K562 (cell line): Measurements from ENCODE around the gene IMPA2.

Source experiments
- CEBPG ChIP-seq, 3 experiments: fragments of 200-800 bp in 1 of 3; sonication (Bioruptor generic) in 1 of 3; sonication (generic) in 1 of 3; formaldehyde crosslinking in 1 of 3; IDR thresholded peaks in 2 of 3; conservative IDR thresholded peaks in 1 of 3; 2 replicates each; pipeline versions ENCODE4 v1.6.1 to v1.8.0; 2016 to 2022; ENCODE audit warnings: missing compliant biosample characterization in 2 of 3, missing genetic modification characterization in 2 of 3, mild to moderate bottlenecking in 1 of 3, missing genetic modification reagents in 1 of 3
- EHMT2 ChIP-seq: fragments of 450-650 bp; IDR thresholded peaks from 2 replicates; pipeline ENCODE4 v1.6.1; 2018; ENCODE audit warnings: antibody characterized with exemption
- EZH2 ChIP-seq: IDR thresholded peaks from 2 replicates; pipeline ENCODE4 v1.6.1; 2012; ENCODE audit warnings: low read depth, mild to moderate bottlenecking, inconsistent platforms, low read length, borderline replicate concordance
- FOXM1 ChIP-seq, 2 experiments: fragments of 450-650 bp in 1 of 2; sonication (generic) in 1 of 2; formaldehyde crosslinking in 1 of 2; IDR thresholded peaks; 2 replicates each; pipeline versions ENCODE4 v1.6.1 to v1.9.0; 2017 to 2022; ENCODE audit warnings: low read depth in 2 of 2, mild to moderate bottlenecking in 2 of 2, missing genetic modification reagents in 1 of 2, moderate library complexity in 1 of 2
- GATA2 ChIP-seq: sonication (generic); formaldehyde crosslinking; IDR thresholded peaks from 2 replicates; pipeline ENCODE4 v1.4.0; 2020; ENCODE audit warnings: mild to moderate bottlenecking, missing genetic modification reagents
- NCOA6 ChIP-seq: fragments of 450-650 bp; IDR thresholded peaks from 2 replicates; pipeline ENCODE4 v1.6.1; 2017; ENCODE audit warnings: mild to moderate bottlenecking
- YY1 ChIP-seq, 3 experiments: IDR thresholded peaks; 2 replicates each; pipeline ENCODE4 v1.6.1; 2011; ENCODE audit warnings: low read length in 2 of 3, mild to moderate bottlenecking in 2 of 3, moderate library complexity in 2 of 3, borderline replicate concordance in 1 of 3, control low read depth in 1 of 3, low read depth in 1 of 3; ENCODE audit not compliant: insufficient read depth in 3 of 3, insufficient replicate concordance in 2 of 3, control insufficient read depth in 1 of 3, insufficient read length in 1 of 3; ENCODE audit errors: extremely low read depth in 1 of 3

GRCh38 chr18:11975723-11976122 lies 5.6 kb upstream of the IMPA2 start:
- TF ChIP-seq GATA2 (CRISPR knock-in tag): no peak
- TF ChIP-seq NCOA6: no peak
- no peak for TF ChIP-seq CEBPG (CRISPR knock-in tag; IDR thresholded peaks at IDR 0.05)
- no peak for TF ChIP-seq CEBPG (tag; conservative IDR thresholded peaks at IDR 0.05 in 1 of 2, IDR thresholded peaks at IDR 0.05 in 1 of 2)
- TF ChIP-seq EHMT2: no peak
- TF ChIP-seq YY1 (IDR thresholded peaks at IDR 0.05; ENCODE audit: borderline replicate concordance in 1 of 3, control insufficient read depth in 1 of 3, extremely low read depth in 1 of 3, insufficient read depth in 3 of 3, insufficient read length in 1 of 3, insufficient replicate concordance in 2 of 3, low read depth in 1 of 3, low read length in 2 of 3): no peak
- no peak for TF ChIP-seq EZH2
- TF ChIP-seq FOXM1 (IDR thresholded peaks at IDR 0.05; ENCODE audit: low read depth): no peak
- TF ChIP-seq FOXM1 (CRISPR knock-in tag; IDR thresholded peaks at IDR 0.05; ENCODE audit: low read depth): no peak
